Esophagus muscularis mucosa (tissue), 4 donors: ENCODE data around the gene C1QC.

Experiments
- EP300 ChIP-seq: sonication (generic); formaldehyde crosslinking; IDR thresholded peaks from one replicate; pipeline ENCODE4 v1.6.1; 2017; ENCODE audit warnings: antibody characterized with exemption
- POLR2A ChIP-seq: fragments of 450-650 bp; IDR thresholded peaks from one replicate; pipeline ENCODE4 v1.6.1; 2017; ENCODE audit warnings: antibody characterized with exemption, moderate library complexity, mild to moderate bottlenecking, low read depth
- POLR2AphosphoS5 ChIP-seq, 2 donors: sonication (generic); formaldehyde crosslinking; IDR thresholded peaks; one replicate each; pipeline ENCODE4 v1.6.1; 2017; ENCODE audit warnings: antibody characterized with exemption in 2 of 2
- TF ChIP-seq, protein P1 (sequence below), 3 experiments: fragments of 200-600 bp in 2 of 3; fragments of 450-650 bp in 1 of 3; sonication (generic) in 2 of 3; IDR thresholded peaks; one replicate each; pipeline ENCODE4 v1.5.1; 2017 to 2019; ENCODE audit warnings: antibody characterized with exemption in 3 of 3, mild to moderate bottlenecking in 2 of 3, moderate library complexity in 1 of 3

- TF ChIP-seq, protein P1, sequence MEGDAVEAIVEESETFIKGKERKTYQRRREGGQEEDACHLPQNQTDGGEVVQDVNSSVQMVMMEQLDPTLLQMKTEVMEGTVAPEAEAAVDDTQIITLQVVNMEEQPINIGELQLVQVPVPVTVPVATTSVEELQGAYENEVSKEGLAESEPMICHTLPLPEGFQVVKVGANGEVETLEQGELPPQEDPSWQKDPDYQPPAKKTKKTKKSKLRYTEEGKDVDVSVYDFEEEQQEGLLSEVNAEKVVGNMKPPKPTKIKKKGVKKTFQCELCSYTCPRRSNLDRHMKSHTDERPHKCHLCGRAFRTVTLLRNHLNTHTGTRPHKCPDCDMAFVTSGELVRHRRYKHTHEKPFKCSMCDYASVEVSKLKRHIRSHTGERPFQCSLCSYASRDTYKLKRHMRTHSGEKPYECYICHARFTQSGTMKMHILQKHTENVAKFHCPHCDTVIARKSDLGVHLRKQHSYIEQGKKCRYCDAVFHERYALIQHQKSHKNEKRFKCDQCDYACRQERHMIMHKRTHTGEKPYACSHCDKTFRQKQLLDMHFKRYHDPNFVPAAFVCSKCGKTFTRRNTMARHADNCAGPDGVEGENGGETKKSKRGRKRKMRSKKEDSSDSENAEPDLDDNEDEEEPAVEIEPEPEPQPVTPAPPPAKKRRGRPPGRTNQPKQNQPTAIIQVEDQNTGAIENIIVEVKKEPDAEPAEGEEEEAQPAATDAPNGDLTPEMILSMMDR (IDR thresholded peaks at IDR 0.05), result no peak
- TF ChIP-seq POLR2A (no peak), POLR2AphosphoS5 (IDR thresholded peaks at IDR 0.05) (no peak), EP300 (no peak)
Observed at GRCh38 chr1:22661880-22662279, 18.4 kb downstream of the C1QC start.
